ENCODE measurements around the gene PABPN1L. TPM values are rescaled to one million over a fixed set of nuclear protein-coding genes. Genes with fewer than 3 reads are reported as not detected.

The PABPN1L gene
- total and polyA plus RNA-seq, 2 of the 13 experiments (the other 11 are each of a cell fraction or from before 2014, with no cell fraction given): not detected

DNA sequence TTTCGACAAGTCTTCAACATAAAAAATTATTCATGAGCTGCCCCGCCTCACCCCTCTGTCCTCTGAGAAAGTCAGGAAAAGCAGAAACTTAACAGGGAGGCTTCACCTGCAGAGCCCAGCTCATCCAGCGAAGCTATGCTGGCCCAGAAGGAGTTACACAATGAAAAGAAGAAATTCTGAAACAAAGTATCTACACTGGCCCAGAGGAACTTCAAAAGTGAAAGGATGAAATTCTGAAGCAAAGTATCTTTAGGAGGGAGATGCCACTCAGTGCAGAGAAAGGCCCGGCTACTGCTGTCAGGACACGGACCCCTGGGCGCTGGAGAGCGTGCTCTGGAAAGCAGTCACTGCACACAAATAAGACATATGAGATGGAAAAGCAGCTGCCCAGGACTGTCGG lies 11.3 kb downstream of the PABPN1L start (continued):
- no peak for TF ChIP-seq MYNN (CRISPR knock-in tag; IDR thresholded peaks at IDR 0.05; ENCODE audit: low read depth)

DNA sequence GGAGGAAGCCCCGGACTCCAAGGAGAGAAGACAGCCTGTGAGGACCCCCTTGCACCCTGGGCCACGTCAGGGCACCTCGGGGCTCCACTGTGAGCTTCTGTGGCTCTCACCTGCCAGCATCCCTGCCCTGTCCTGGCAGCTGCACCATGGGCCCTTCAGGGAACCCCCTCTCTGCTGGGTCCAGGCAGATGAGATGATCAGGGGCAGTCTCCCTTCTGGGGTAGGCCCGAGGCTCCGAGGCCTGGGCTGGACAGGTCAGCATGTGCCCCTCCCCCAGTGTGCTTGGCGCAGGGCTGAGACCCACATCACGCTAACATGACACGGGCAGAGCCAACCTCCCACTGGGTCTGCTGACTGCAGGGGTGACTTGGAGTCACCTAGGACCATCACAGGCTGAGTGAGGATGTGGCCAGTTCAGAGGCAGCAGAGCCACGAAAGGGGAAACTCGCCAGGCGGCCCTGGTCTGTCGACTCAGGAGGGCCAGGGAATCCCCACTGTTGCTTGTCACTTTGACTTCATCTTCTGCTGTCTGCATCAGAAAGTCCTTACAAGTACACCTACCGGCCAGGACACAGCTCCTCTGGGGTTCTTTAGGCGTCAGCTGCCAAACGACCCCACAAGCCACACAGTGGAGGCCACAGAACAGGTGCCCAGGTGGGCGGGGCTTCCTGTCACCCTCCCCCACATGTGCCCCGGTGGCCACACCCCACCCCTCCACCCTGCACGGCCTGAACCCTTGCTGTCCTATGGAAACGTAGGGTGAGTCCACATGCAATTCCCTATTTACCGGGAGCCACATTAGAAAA lies 12.0 kb downstream of the PABPN1L start:
- no peaks in the 10 kb centered on the region for H3K9me3 ChIP-seq (ENCODE audit: low read length)
- FAIRE-seq: no peak
- no peak overlapping the region for H3K4me3 ChIP-seq (replicated peaks in 1 of 3; ENCODE audit: insufficient read depth in 1 of 3, low read depth in 2 of 3, low read length in 3 of 3)
- H3K27me3 ChIP-seq (ENCODE audit: control insufficient read depth in 1 of 2, insufficient read depth in 2 of 2, low read length in 2 of 2): no peaks in the 10 kb centered on the region; a peak in 1 of 5 replicates
- DNase-seq (ENCODE audit: low spot score): no peak
- TF ChIP-seq MED8 (CRISPR knock-in tag; IDR thresholded peaks at IDR 0.05; ENCODE audit: insufficient replicate concordance) (no peak), RARA (CRISPR knock-in tag; IDR thresholded peaks at IDR 0.05) (no peak), ZBTB7A (CRISPR knock-in tag; IDR thresholded peaks at IDR 0.05) (no peak), KAT7 (CRISPR knock-in tag; IDR thresholded peaks at IDR 0.05; ENCODE audit: borderline replicate concordance) (no peak), RCOR2 (CRISPR knock-in tag; IDR thresholded peaks at IDR 0.05) (no peak), NR3C1 (CRISPR knock-in tag; IDR thresholded peaks at IDR 0.05) (no peak), HOXD1 (CRISPR knock-in tag; IDR thresholded peaks at IDR 0.05) (no peak)
- TF ChIP-seq, protein P1, sequence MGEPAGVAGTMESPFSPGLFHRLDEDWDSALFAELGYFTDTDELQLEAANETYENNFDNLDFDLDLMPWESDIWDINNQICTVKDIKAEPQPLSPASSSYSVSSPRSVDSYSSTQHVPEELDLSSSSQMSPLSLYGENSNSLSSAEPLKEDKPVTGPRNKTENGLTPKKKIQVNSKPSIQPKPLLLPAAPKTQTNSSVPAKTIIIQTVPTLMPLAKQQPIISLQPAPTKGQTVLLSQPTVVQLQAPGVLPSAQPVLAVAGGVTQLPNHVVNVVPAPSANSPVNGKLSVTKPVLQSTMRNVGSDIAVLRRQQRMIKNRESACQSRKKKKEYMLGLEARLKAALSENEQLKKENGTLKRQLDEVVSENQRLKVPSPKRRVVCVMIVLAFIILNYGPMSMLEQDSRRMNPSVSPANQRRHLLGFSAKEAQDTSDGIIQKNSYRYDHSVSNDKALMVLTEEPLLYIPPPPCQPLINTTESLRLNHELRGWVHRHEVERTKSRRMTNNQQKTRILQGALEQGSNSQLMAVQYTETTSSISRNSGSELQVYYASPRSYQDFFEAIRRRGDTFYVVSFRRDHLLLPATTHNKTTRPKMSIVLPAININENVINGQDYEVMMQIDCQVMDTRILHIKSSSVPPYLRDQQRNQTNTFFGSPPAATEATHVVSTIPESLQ (CRISPR knock-in tag; conservative IDR thresholded peaks at IDR 0.05): no peak
- TF ChIP-seq, protein P2, sequence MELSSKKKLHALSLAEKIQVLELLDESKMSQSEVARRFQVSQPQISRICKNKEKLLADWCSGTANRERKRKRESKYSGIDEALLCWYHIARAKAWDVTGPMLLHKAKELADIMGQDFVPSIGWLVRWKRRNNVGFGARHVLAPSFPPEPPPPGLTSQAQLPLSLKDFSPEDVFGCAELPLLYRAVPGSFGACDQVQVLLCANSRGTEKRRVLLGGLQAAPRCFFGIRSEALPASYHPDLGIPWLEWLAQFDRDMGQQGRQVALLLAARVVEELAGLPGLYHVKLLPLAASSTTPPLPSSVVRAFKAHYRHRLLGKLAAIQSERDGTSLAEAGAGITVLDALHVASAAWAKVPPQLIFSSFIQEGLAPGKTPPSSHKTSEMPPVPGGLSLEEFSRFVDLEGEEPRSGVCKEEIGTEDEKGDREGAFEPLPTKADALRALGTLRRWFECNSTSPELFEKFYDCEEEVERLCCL (CRISPR knock-in tag; IDR thresholded peaks at IDR 0.05; ENCODE audit: borderline replicate concordance): no peak
- TF ChIP-seq, protein P3, sequence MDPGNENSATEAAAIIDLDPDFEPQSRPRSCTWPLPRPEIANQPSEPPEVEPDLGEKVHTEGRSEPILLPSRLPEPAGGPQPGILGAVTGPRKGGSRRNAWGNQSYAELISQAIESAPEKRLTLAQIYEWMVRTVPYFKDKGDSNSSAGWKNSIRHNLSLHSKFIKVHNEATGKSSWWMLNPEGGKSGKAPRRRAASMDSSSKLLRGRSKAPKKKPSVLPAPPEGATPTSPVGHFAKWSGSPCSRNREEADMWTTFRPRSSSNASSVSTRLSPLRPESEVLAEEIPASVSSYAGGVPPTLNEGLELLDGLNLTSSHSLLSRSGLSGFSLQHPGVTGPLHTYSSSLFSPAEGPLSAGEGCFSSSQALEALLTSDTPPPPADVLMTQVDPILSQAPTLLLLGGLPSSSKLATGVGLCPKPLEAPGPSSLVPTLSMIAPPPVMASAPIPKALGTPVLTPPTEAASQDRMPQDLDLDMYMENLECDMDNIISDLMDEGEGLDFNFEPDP (CRISPR knock-in tag; conservative IDR thresholded peaks at IDR 0.05): no peak
- TF ChIP-seq, protein P4, sequence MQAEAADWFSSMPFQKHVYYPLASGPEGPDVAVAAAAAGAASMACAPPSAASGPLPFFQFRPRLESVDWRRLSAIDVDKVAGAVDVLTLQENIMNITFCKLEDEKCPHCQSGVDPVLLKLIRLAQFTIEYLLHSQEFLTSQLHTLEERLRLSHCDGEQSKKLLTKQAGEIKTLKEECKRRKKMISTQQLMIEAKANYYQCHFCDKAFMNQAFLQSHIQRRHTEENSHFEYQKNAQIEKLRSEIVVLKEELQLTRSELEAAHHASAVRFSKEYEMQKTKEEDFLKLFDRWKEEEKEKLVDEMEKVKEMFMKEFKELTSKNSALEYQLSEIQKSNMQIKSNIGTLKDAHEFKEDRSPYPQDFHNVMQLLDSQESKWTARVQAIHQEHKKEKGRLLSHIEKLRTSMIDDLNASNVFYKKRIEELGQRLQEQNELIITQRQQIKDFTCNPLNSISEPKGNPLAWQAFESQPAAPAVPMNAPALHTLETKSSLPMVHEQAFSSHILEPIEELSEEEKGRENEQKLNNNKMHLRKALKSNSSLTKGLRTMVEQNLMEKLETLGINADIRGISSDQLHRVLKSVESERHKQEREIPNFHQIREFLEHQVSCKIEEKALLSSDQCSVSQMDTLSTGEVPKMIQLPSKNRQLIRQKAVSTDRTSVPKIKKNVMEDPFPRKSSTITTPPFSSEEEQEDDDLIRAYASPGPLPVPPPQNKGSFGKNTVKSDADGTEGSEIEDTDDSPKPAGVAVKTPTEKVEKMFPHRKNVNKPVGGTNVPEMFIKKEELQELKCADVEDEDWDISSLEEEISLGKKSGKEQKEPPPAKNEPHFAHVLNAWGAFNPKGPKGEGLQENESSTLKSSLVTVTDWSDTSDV (CRISPR knock-in tag; IDR thresholded peaks at IDR 0.05): no peak
- POLR2A ChIA-PET: interaction anchor here (0.6 kb wide), 1 partner anchor 8 kb away, joined by 3 read pairs; no protein-coding TSS in a partner anchor
- peaks cover 15% of the 10 kb centered on the region for H3K4me1 ChIP-seq (ENCODE audit: insufficient read depth, low read length)
- no peak for ATAC-seq
- intact Hi-C loops (cut with micrococcal nuclease; ENCODE audit: unreplicated experiment) (loop anchor here (5.0 kb wide), 2 partner anchors 37 to 97 kb away; no protein-coding TSS in a partner anchor), in situ Hi-C loops (cut with HindIII; ENCODE audit: extremely low pct_ligation_motif_present, low pct_unique_long_range_greater_than_20kb) (loop anchor here (5.0 kb wide), 2 partner anchors 42 to 97 kb away; partner anchors contain the start of gene APRT)
- 73% methylated on average over 12 of the region's 20 CpGs for WGBS (ENCODE audit: low lambda C conversion rate)
- H2AFZ ChIP-seq (ENCODE audit: low read length): no peak overlapping the region
- CTCF ChIA-PET (ENCODE audit: low intra/inter-chr PET ratio, low total read pairs): no interaction called here
- H3K4me2 ChIP-seq (ENCODE audit: low read depth, low read length): no peak overlapping the region
- no peak overlapping the region for H3K27ac ChIP-seq (ENCODE audit: extremely low read length, insufficient read depth, low read length)
- no TSS peak for BruUV-seq (replicated peaks)
- no peak overlapping the region for H3K9ac ChIP-seq (ENCODE audit: insufficient read depth, low read depth, low read length)
- H3K79me2 ChIP-seq (ENCODE audit: insufficient read depth, low read length): peaks cover 12% of the 10 kb centered on the region
- peaks cover 4 to 16% of the 10 kb centered on the region in 2 experiments for H3K36me3 ChIP-seq (replicated peaks in 1 of 2; ENCODE audit: control insufficient read depth in 1 of 2, insufficient read depth in 2 of 2, low read length in 2 of 2)
- H4K20me1 ChIP-seq (ENCODE audit: insufficient read depth, low read length): peaks cover 3% of the 10 kb centered on the region; the same call in 1 of the 2 replicates

Measured in HepG2 (cell line).